ENCODE results near the gene MRPL49. TPM values are rescaled to one million over a fixed set of nuclear protein-coding genes. Genes with fewer than 3 reads are reported as not detected.
"Not testable (repeated sequence)": the region's sequence is repeated elsewhere in the genome, so short reads cannot be mapped to it uniquely, and the experiment has no call there.

Gene MRPL49
- polyA plus RNA-seq, 1 experiment = 54.2 TPM

DNA sequence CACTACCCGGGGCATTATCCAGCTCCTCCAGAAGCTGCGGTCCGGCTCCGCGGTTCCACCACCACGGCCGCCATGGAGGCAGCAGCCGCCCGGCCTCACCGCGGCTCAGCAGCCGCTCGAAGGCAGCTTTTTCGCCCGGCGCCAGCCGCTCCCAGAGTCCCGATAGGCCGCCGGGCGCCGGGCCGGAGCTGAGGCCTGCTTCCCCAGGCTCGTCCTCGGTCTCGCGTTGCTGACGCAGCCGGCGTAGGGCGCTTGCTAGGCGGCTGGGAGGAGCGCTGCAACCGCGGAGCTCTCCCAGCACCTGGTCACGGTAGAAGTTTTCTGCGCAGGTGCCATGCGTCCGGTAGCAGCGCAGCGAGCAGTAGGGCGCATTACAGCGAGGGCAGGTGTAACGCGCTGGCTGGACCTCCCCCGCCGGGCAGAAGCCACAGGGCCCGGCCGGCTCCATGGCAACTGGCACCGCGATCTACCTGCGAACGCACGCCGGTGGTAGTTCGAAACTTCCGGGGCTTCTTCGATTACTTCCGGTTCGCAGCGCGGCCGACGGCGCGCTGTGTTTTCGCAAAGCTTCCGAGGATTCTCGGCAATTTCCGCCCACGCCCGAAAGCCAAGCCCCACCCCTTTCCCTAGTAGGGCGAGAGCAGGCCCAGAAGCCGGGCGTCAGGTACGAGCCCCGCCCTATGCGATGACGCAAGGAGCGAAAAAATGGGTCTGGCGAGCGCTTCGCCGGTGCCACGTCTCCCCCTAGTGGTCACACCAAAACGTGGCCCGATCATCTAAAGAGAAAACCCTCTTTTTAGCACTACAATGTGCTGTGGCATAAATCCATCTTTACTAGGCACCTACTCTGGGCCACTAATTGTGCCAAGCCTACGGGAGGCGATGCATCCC lies 4.7 kb upstream of the MRPL49 start, which contains the start of gene ZNHIT2:
ZNHIT2 (minus strand) TSS at position 496 of the 891 bp plus-strand sequence; CDS start at position 448, 48 bp downstream.
- Histone ChIP-seq H3K9me3 (ENCODE audit: control insufficient read depth, insufficient read depth, low read length) (peaks cover 3% of the 10 kb centered on the region; the same call in 1 of the 2 replicates), H3K4me3 (ENCODE audit: low read depth, low read length) (peak within 1 kb of the TSS; percentile 92), H3K27ac (ENCODE audit: low read depth, low read length) (peak within 1 kb of the TSS; percentile 73), H3K27me3 (ENCODE audit: control insufficient read depth, insufficient read depth, low read length) (no peaks in the 10 kb centered on the region)
- DNase-seq (ENCODE audit: low read depth, low spot score) = peak; percentile 98
- peak; percentile 89 for TF ChIP-seq CTCF (IDR thresholded peaks at IDR 0.05; ENCODE audit: low read depth, low read length)
- CTCF ChIA-PET = interaction anchor here (0.6 to 1.2 kb wide), 8 partner anchors 13 to 249 kb away, joined by 3 to 8 read pairs (median 3); no protein-coding TSS in a partner anchor
- POLR2A ChIA-PET = interaction anchor here (0.5 to 2.7 kb wide), 7 partner anchors 17 to 216 kb away, joined by 3 to 14 read pairs (median 3); partner anchors contain the start of genes CAPN1, DPF2 and SYVN1

GRCh38 chr11:65118097-65118837 lies 3.9 kb upstream of the MRPL49 start:
- TF ChIP-seq CTCF (IDR thresholded peaks at IDR 0.05; ENCODE audit: low read depth, low read length) = no peak
- no peaks in the 10 kb centered on the region for H3K27me3 ChIP-seq (ENCODE audit: control insufficient read depth, insufficient read depth, low read length)
- peaks cover 3% of the 10 kb centered on the region; the same call in 1 of the 2 replicates for H3K9me3 ChIP-seq (ENCODE audit: control insufficient read depth, insufficient read depth, low read length)
- CTCF ChIA-PET = interaction anchor here (0.7 to 1.2 kb wide), 6 partner anchors 8 to 249 kb away, joined by 3 to 8 read pairs (median 3); no protein-coding TSS in a partner anchor
- no peak for DNase-seq (ENCODE audit: low read depth, low spot score)
- no peak overlapping the region for H3K4me3 ChIP-seq (ENCODE audit: low read depth, low read length)
- POLR2A ChIA-PET = interaction anchor here (0.5 to 2.7 kb wide), 6 partner anchors 16 to 215 kb away, joined by 3 to 14 read pairs (median 4); partner anchors contain the start of genes CAPN1, DPF2 and SYVN1
- peak overlapping the region; percentile 31 for H3K27ac ChIP-seq (ENCODE audit: low read depth, low read length)

GRCh38 chr11:65118891-65119669 lies 3.0 kb upstream of the MRPL49 start:
- ChIA-PET POLR2A (interaction anchor here (2.7 kb wide), 1 partner anchor 15 kb away, joined by 14 read pairs; the partner anchor contains the start of gene SYVN1), CTCF (interaction anchor here (0.7 to 1.2 kb wide), 5 partner anchors 9 to 250 kb away, joined by 3 to 8 read pairs (median 3); no protein-coding TSS in a partner anchor)
- DNase-seq (ENCODE audit: low read depth, low spot score); H3K27me3 ChIP-seq (ENCODE audit: control insufficient read depth, insufficient read depth, low read length); H3K9me3 ChIP-seq (ENCODE audit: control insufficient read depth, insufficient read depth, low read length); H3K4me3 ChIP-seq (ENCODE audit: low read depth, low read length): not testable (repeated sequence)
- peak overlapping the region; percentile 2 for H3K27ac ChIP-seq (ENCODE audit: low read depth, low read length)

- no peaks in the 10 kb centered on the region for H3K27me3 ChIP-seq (ENCODE audit: control insufficient read depth, insufficient read depth, low read length)
- ChIA-PET POLR2A (no interaction called here), CTCF (no interaction called here)
- H3K9me3 ChIP-seq (ENCODE audit: control insufficient read depth, insufficient read depth, low read length) = peaks cover 3% of the 10 kb centered on the region; the same call in 1 of the 2 replicates
- TF ChIP-seq CTCF (IDR thresholded peaks at IDR 0.05; ENCODE audit: low read depth, low read length) = no peak
- DNase-seq (ENCODE audit: low read depth, low spot score) = no peak
- no peak overlapping the region for H3K4me3 ChIP-seq (ENCODE audit: low read depth, low read length)
- no peak overlapping the region for H3K27ac ChIP-seq (ENCODE audit: low read depth, low read length)
Measured at GRCh38 chr11:65119670-65119995, 2.5 kb upstream of the MRPL49 start.

GRCh38 chr11:65120831-65121230 lies 1.3 kb upstream of the MRPL49 start:
- ChIA-PET CTCF (interaction anchor here (0.9 to 1.2 kb wide), 2 partner anchors 9 to 107 kb away, joined by 3 read pairs; partner anchors contain the start of genes ARL2 and TM7SF2), POLR2A (no interaction called here)
- TF ChIP-seq CTCF (IDR thresholded peaks at IDR 0.05; ENCODE audit: low read depth, low read length) = no peak
- no peak overlapping the region for H3K27ac ChIP-seq (ENCODE audit: low read depth, low read length)
- no peaks in the 10 kb centered on the region for H3K27me3 ChIP-seq (ENCODE audit: control insufficient read depth, insufficient read depth, low read length)
- DNase-seq (ENCODE audit: low read depth, low spot score) = no peak
- H3K9me3 ChIP-seq (ENCODE audit: control insufficient read depth, insufficient read depth, low read length) = peaks cover 3% of the 10 kb centered on the region; the same call in 1 of the 2 replicates
- H3K4me3 ChIP-seq (ENCODE audit: low read depth, low read length) = peak overlapping the region; percentile 99

Measured in AG04450 (cell line).